NOMO-1 (cell line): ENCODE results near the gene RBBP7.

ENCODE experiments used
- DNase-seq, 2 experiments: peaks; one replicate each; lab custom pipeline; 2025; ENCODE audit not compliant: unreplicated experiment in 2 of 2; lab: John Stamatoyannopoulos, UW

Gene RBBP7

DNA sequence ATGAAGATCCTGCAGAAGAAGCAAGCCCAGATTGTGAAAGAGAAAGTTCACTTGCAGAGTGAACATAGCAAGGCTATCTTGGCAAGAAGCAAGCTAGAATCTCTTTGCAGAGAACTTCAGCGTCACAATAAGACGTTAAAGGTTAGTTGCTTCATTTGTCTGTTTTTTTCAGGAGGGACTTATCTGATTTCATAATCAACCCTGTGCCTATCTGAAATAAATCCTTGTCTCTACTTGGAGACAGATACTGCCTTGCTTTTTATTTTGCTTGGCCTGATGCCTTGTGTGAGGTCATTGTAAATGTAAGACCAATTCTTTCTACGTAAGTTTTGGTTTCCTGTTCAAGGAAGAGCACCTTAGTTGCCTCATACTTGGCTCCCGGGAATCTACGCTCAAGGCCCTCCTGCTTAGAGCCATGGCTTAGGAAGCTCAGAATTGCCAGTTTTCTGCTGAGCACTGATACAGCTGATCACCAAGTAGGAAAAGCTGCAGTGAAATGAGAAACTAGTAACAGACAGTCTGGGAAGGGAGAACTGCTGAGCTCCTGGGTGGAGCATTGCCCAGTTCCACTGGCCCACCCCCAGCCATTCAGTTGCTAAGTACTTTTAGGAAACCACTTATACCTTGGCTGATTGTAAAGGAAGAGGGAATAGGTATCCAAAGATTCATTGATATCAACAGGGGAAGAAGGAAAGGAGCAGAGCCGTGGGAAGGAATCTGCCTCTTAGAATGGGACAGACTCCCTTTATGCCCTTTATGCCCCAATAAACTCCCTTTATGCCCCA, 41.8 kb downstream of the RBBP7 start:
- peak in 1 of 2 experiments; percentile 29 for DNase-seq

DNA sequence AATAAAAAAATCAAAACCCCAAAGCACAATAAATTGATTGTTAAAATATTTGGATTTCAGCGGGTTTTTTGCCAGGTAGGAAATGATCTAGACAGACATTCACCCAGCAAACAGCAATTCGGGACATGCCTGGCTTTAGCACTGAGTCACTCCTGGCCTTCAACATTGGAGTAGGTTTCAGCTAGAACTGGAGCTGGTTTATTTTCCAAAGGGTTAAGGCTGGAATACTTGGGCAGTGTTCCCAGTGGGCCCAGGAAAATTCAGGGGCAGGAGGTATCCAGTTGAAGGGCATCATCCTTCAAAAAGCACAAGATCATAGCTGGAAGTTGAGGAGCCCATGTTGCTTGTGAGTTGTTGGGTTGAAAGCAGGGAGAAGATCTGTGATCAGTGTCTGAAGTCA, 42.9 kb downstream of the RBBP7 start:
- DNase-seq: no peak

DNA sequence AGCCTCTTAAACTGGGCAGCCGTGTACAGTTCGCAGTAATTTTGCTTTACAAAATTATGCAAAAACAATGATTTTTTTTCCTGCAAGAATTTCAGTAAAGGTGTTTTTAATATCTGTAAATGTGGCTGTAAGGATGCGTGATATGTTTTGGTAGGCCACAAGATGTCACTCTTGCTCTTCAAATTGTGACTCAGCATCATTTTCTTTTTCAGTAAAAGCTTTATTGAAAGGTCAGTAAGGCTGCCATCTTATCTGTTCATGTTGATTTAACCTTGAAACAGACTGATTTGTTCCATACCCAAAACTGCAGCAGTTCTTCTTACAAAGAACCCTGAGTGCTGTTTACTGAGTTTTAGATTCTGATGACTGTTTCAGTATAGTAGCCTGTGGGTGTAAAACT, 44.0 kb downstream of the RBBP7 start:
- peak; percentile 18 to 61 for DNase-seq

DNA sequence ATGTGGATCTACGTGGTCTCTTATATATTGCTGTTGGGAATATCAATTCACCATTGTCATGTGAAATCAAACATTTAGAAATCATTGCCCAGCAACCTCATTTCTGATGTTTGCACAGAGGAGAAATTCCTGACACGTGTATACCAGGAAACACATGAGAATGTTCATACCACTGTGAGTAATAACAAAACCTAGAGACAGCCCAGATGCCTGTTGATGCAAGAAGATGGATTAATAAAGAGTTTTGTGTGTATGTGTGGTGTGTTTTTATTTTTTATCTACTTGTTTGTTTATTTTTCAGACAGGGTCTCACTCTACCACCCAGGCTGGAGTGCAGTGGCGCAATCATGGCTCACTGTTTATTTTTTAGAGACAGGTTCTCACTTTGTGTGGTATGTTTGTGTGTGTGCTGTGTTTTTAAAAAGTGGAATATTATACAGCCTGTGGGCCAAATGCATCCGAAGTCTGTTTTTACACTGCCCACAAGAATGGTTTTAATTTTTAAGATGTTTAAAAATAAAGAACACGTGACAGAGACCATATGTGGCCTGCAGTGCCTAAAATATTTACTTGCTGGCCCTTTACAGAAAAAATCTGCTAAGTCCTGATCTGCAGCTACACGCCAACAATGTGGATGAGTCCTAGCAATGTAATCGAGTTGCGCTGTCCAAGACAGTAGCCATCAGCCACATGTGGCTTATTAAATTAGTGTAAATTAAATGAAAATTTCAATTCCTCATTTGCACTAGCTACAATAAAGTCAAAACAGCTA, 44.7 kb downstream of the RBBP7 start:
- DNase-seq: no peak

DNA sequence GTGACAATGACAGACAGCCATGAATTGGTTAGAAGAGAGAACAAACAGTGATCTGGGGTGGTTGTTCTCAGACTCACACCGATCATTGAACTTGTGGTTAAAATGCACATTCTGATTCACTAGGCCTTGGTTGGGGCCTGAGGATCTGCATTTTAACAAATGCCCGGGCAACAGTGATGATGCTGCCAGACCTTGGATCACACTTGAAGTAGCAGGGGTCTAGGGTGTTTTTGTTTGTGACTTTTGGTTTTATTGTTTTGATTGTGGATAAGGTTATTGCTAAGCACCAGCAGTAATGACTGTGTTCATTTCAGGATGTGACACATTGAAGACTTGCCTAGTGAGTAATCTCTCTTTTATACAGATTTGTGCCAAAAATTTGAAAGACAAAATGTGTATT, 47.4 kb downstream of the RBBP7 start:
- DNase-seq: no peak

DNA sequence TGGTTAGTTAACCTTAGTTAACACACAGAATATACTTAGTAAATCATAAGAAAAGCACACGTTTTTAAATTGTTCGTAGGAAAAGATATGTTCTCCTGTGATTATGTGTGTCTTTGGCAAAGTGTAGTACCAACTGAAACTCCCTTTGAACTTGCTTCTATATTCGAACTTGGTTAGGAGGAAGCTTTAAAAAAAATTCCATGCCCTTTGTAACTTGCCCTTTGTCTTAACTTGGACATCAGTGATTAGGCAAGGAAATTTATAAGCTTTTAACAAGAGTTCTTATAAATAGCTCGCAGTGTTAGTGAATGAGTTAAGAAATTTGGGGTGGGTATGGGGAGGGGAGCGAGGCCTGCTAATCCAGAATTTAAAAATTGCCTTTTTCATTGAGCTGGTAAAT, 50.5 kb downstream of the RBBP7 start:
- no peak for DNase-seq

DNA sequence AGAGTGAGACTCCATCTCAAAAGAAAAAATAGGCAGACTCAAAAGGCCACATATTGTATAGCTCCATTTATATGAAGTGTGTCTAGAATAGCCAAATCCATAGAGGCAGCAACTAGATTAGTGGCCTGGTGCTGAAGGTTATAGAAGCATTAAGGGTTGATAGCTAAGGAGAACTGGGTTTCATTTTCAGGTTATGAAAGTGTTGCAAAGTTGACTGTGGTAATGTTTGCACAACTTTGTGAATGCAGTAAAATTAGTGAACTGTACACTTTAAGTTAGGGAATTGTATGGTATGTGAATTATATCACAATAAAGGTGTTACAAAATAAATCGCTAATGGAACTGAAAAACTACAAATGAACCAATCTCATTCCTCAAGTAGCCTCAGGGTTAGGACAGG, 55.6 kb downstream of the RBBP7 start:
- peak; percentile 48 to 85 for DNase-seq

DNA sequence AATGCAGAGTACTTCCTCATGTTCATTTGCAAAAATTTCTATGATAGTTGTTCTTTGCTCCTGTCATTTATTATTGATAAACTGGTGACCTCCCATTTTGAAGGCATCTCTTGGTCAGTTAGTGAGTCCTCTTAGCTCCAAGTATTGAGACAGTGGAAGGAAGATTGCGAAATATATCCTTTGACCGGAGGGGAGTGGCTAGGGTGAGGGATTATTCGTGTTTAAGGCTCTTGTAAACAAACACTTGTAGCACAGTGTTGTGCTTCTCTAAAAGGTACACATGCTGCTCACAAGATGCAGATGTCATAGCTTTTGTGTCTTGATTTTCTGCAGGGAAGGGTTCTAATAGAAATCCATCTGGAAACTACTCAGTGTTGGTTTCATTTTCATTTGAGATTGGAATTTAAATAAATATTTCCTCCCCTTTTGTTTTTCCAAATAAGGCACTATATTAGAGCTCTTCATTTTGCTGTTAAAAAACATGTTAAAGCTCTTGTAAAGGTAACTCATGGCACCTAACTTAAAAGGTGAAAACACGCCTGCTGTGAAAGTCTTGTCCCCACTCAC, 62.1 kb downstream of the RBBP7 start:
- DNase-seq: peak; percentile 24 to 41

DNA sequence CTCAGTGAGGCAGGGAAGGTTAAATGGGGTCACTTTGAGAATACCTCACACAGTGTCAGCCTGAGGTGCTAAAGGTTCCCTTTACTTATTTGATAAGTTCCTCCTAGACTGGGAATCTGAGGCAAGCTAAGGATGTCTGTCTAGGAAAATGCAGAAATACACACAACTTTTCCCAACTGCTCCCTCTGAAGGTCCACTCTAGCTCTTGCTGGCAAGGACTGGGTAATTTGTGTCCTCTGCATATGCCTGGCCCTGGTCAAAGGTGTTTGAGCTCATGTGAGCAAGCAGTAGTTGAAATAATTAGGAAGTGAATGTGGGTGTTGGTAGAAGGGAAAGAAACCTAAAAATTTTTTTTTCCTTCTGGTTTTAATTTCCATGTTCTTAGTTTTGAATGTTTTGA, 62.6 kb downstream of the RBBP7 start:
- DNase-seq: peak in 1 of 2 experiments; percentile 41

DNA sequence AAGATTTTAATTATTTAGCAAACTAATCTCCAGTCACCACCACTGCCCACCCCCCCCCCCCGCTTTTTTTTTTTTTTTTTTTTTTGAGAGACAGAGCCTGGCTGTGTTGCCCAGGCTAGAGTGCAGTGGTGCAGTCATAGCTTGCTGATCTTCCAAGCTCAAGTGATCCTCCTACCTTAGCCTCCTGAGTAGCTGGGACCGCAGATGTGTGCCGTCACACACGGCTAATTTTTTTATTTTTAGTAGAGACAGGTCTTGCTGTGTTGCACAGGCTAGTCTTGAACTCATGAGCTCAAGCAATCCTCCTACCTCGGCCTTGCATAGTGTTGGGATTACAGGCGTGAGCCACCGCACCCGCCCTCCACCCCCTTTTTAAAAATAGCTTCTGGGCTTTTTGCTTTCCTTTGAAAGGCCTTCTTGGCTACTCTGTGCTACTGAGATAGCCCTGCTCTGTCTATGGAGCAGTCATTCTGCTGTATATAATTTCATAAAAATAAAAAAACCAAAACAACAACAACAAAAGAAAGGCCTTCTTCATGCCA, 65.2 kb downstream of the RBBP7 start:
- DNase-seq: no peak

DNA sequence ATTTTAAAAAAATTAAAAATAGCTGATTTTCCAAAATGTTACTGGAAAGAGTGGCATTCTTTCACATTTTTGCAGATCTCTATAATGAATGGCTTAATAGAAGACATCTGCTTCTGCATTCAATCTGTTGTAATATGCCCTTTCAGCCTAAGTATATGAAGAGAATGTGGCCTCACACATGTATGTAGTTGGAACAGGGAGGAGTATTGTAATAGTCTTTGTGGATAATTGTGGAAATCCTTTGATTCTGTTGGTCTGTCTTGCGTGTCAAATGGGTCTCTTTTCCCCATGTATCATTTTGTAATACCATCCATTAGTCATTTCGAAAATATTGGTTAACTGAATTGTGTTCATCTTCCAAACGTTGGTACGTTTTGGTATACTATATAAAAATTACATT, 72.3 kb downstream of the RBBP7 start:
- no peak for DNase-seq

DNA sequence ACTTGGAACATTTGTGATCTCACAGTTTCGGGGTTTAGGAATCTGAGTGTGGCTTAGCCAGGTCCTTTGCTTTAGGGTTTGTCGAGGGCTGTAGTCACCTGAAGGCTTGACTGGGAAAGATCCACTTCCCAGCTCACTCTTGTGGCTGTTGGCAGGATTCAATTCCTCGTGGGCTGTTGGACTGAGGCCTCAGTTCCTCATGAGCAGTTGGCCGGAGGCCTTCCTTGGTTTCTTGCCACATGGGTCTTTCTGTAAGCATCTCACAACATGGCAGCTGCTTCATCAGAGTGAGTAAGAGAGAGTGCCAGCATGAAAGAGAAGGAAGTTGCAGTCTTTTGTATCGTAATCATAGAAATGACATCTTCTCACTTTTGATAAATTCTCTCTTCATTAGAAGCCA, 72.8 kb downstream of the RBBP7 start:
- no peak for DNase-seq

DNA sequence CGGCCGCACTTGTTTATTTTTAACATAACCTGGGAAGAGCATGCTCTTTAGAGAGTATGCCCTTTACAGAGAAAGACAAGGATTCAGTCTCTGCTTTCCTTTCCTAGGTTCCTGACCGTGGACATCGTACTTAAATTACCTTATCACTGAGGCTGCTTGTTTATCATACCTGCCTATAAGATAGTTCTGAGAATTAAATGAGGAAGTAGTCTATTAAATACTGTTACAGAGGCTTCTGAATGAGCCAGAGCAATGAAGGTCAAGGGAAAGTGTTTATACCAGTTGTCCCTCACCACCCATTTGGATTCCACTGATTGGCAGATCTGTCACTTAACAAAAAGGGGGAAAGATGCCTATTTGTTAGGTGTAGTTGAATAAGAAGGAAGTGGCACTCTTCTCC, 73.9 kb downstream of the RBBP7 start:
- DNase-seq: no peak
